Body of pancreas (tissue), 4 donors: ENCODE results near the gene RFXANK.

ENCODE experiments used
- CTCF ChIP-seq, 7 experiments: fragments of 450-650 bp in 4 of 7; fragments of 200-600 bp in 3 of 7; sonication (generic) in 3 of 7; IDR thresholded peaks; one replicate each; pipeline ENCODE4 v1.5.1; 2016 to 2019; ENCODE audit warnings: antibody characterized with exemption in 7 of 7
- POLR2A ChIP-seq, 3 donors: fragments of 450-650 bp; IDR thresholded peaks; one replicate each; pipeline ENCODE4 v1.6.1; 2016; ENCODE audit warnings: antibody characterized with exemption in 3 of 3, mild to moderate bottlenecking in 2 of 3

GRCh38 chr19:19151418-19151817 lies 40.6 kb upstream of the RFXANK start:
- TF ChIP-seq POLR2A (IDR thresholded peaks at IDR 0.05) = no peak
- no peak for TF ChIP-seq CTCF (IDR thresholded peaks at IDR 0.05)
